ENCODE measurements around the gene SLC27A4.
"Not testable (repeated sequence)": the region's sequence is repeated elsewhere in the genome, so short reads cannot be mapped to it uniquely, and the experiment has no call there.

DNA sequence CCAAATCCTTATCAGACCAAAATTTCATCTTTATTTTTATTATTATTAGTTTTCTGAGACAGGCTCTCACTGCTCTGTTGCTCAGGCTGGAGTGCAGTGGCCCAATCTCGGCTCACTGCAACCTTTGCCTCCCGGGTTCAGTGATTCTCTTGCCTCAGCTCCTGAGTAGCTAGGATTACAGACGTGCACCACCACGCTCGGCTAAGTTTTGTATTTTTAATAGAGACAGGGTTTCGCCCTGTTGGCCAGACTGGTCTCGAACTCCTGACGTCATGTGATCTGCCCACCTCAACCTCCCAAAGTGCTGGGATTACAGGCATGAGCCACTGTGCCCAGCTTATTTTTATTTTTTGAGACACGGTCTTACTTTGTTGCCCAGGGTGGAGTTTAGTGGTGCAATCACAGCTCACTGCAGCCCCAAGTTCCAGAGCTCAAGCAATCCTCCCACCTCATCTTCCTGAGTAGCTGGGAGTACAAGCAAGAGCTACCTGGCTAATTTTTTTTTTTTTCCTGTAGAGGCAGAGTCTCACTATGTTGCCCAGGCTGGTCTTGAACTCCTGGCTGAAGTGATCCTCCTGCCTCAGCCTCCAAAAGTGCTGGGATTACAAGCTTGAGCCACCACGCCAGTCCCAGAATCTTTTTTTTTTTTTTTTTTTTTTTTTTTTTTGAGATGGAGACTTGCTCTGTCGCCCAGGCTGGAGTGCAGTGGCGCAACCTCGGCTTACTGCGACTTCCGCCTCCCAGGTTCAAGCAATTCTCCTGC is 1.3 kb upstream of the SLC27A4 start:
- TF ChIP-seq POLR2AphosphoS5, CTCF, POLR2A (IDR thresholded peaks at IDR 0.05): not testable (repeated sequence)
